Peyer's patch (tissue), 4 donors: ENCODE results near the gene LRRC8E.

Source experiments
- CTCF ChIP-seq, 6 experiments: fragments of 450-650 bp in 4 of 6; fragments of 200-600 bp in 2 of 6; sonication (generic) in 1 of 6; IDR thresholded peaks; one replicate each; pipeline ENCODE4 v1.5.1; 2017 to 2019; ENCODE audit warnings: antibody characterized with exemption in 6 of 6, mild to moderate bottlenecking in 3 of 6, moderate library complexity in 1 of 6
- POLR2A ChIP-seq, 2 donors: fragments of 450-650 bp; IDR thresholded peaks; one replicate each; pipeline ENCODE4 v1.5.1; 2017; ENCODE audit warnings: antibody characterized with exemption in 2 of 2, mild to moderate bottlenecking in 2 of 2, moderate library complexity in 2 of 2

GRCh38 chr19:7934766-7935165, 46.5 kb downstream of the LRRC8E start:
- no peak for TF ChIP-seq CTCF (IDR thresholded peaks at IDR 0.05)
- TF ChIP-seq POLR2A (IDR thresholded peaks at IDR 0.05): no peak
